ENCODE results near the gene UGT1A7.

DNA sequence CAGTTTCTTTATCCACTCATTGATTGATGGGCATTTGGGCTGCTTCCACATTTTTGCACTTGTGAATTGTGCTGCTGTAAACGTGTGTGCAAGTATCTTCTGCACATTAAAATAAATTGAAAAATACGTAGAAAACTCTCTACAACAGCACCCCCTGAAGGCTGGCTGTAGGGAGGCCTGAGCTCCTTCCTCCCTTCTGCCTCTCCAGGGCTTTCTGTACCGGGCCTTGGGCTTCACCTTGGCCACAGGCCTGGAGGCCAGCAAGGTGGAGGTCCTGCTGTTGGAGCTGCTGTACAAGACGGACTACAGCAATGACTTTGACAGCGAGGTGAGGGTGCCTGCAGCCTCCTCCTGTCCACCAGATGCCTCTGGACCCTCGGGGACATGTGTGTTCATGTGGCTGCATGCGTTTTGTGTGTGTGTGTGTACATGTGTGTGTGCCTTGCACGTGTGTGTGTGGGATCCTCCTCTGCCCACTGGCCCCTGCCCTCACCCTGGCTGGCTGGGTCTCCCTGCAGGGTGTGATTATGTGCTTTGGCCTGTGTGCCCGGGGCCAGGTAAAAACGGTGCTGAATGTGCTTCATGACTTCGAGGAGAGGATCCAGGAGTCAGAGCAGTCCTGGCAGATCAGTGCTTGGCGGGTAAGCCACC lies 125.6 kb downstream of the UGT1A7 start:
- TF ChIP-seq CSDC2 (CRISPR knock-in tag; IDR thresholded peaks at IDR 0.05) (no peak), CREB5 (CRISPR knock-in tag; IDR thresholded peaks at IDR 0.05; ENCODE audit: low read depth) (no peak), CSRNP3 (CRISPR knock-in tag; IDR thresholded peaks at IDR 0.05) (no peak), PATZ1 (CRISPR knock-in tag; IDR thresholded peaks at IDR 0.05; ENCODE audit: borderline replicate concordance) (no peak), GLIS3 (CRISPR knock-in tag; IDR thresholded peaks at IDR 0.05) (no peak), RARB (CRISPR knock-in tag; IDR thresholded peaks at IDR 0.05) (no peak), POU6F1 (CRISPR knock-in tag; IDR thresholded peaks at IDR 0.05; ENCODE audit: borderline replicate concordance, low read depth) (no peak), ESRRG (CRISPR knock-in tag; IDR thresholded peaks at IDR 0.05) (no peak)
